HL-60/S4 (cell line): ENCODE results near the gene HIF1A.
"Not testable (repeated sequence)": the region's sequence is repeated elsewhere in the genome, so short reads cannot be mapped to it uniquely, and the experiment has no call there.

Experiments used
- in situ Hi-C: fragments of 300-500 bp; cut with MboI; formaldehyde crosslinking; loops from 2 replicates; pipeline ENCODE4 v1.14.3; 2022; ENCODE audit warnings: low sequenced_read_pairs

HIF1A gene

DNA sequence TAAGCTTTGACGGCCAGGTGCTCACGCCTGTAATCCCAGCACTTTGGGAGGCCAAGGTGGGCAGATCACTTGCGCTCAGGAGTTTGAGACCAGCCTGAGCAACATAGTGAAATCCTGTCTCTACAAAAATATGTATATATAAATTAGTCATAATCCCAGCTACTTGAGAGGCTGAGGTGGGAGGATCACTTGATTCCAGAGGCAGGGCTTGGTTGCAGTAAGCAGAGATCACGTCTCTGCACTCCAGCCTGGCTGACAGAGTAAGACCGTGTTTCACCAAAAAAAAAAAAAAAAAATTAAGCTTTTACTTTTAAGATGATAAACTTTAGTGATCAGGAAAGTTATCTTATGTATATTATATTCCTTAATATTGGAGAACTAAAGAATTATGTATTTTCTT lies 48.9 kb downstream of the HIF1A start:
- in situ Hi-C loops, result no loop called here

DNA sequence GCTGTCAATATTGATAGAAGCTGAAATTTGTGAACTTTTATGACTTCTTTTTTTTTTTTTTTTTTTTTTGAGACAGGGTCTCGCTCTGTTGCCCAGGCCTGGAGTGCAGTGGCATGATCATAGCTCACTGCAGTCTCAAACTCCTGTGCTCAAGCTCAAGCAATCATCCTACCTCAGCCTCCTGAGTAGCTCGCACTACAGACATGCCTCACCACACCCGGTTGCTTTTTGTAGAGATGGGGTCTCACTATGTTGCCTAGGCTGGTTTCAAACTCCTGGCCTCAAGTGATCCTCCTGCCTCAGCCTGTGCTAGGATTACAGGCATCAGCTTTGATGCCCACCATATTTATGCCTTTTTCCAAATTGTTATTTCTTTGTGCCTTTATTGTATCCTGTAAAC lies 51.0 kb downstream of the HIF1A start:
- in situ Hi-C loops, result not testable (repeated sequence)

GRCh38 chr14:61746881-61747280 lies 51.6 kb downstream of the HIF1A start:
- in situ Hi-C loops, result no loop called here

DNA sequence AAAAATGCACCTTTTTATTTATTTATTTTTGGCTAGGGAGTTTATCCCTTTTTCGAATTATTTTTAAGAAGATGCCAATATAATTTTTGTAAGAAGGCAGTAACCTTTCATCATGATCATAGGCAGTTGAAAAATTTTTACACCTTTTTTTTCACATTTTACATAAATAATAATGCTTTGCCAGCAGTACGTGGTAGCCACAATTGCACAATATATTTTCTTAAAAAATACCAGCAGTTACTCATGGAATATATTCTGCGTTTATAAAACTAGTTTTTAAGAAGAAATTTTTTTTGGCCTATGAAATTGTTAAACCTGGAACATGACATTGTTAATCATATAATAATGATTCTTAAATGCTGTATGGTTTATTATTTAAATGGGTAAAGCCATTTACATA lies 52.0 kb downstream of the HIF1A start:
- in situ Hi-C loops, result no loop called here

GRCh38 chr14:61749264-61749663 lies 54.0 kb downstream of the HIF1A start:
- in situ Hi-C loops, result no loop called here

- in situ Hi-C loops, result no loop called here
Measured at GRCh38 chr14:61749867-61750266, 54.6 kb downstream of the HIF1A start.

- in situ Hi-C loops, result no loop called here
Measured at GRCh38 chr14:61750708-61751474, 55.6 kb downstream of the HIF1A start.

GRCh38 chr14:61751475-61751989 lies 56.2 kb downstream of the HIF1A start:
- in situ Hi-C loops, result no loop called here

- in situ Hi-C loops, result no loop called here
Measured at GRCh38 chr14:61752626-61753025, 57.3 kb downstream of the HIF1A start.

DNA sequence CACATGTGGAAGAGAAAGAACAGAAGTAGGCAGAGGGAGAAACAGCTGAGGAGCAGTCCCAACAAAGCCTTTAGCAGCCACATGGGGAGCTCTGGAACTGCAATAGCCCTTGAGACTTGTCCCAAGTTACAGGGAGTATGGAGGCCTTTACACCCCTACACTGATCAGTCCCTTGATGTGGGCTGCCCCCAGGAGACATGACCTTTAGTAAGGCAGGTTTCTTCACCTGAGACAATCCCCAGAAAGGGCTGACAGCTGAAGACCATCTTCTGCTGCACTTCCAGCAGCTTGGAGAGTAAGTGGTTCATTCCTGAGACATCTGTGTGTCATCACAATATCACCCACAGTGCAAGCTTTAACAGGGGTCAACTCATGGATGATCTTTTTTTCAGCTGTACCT lies 58.3 kb downstream of the HIF1A start:
- in situ Hi-C loops, result no loop called here

GRCh38 chr14:61754627-61755381 lies 59.5 kb downstream of the HIF1A start:
- in situ Hi-C loops, result no loop called here

DNA sequence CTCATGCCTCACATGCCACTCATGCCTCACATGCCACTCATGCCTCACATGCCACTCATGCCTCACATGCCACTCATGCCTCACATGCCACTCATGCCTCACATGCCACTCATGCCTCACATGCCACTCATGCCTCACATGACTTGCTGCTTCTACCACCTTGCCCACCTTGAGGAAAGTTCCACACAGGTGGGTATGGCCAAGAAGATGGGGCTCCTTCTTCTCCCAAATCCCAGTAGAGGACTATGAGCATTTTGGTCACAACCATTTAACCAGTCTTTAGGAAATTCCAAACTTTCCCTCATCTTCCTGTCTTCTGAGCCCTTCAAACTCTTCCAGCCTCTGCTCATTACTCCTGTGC lies 60.0 kb downstream of the HIF1A start:
- in situ Hi-C loops, result not testable (repeated sequence)

DNA sequence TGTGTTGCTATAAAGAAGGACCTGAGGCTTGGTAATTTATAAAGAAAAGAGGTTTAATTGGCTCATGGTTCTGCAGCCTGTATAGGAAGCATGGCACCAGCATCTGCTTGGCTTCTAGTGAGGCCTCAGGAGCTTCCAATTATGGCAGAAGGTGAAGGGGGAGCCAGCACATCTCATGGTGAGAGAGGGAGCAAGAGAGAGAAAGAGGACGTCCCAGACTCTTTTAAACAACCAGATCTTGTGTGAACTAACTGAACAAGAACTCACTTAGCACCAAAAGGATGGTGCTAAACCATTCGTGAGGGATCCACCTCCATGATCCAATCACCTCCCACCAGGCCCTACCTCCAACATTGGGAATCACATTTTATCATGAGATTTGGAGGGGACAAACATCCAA lies 60.8 kb downstream of the HIF1A start:
- in situ Hi-C loops, result no loop called here

DNA sequence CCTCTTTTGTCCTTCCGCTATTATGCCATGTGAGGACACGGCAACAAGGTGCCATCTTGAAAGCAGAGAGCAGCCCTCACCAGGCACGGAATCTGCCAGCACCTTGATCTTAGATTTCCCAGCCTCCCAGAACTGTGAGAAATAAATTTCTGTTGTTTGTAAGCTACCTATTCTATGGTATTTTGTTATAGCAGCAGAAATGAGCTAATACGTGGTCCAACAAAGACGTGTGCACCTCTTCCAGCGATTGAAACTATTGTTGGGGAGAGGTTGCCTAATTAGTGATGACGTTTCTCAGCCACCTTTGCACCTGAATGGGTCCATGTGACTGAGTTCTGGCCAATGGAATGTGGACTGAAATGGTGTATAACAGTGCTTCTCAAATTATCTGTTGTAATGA lies 64.6 kb downstream of the HIF1A start:
- in situ Hi-C loops, result no loop called here

DNA sequence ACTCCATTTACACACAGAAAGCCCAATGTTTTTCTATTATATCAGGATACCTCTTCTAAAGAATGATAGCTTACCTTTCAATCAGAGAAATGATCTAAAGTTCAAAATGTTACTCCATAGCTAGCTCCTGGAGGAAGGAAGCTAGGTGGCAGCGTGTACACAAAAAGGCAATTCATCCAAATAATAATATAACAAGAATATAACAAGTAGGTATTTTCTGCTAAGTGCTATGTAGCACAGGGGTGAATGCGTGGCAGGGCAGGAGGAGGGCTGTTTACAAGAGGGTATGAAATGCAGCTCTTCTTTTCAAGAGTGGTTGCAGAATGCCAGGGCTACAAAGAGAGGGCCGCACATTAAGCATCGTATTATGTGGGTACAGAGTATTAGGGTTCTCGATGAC lies 66.2 kb downstream of the HIF1A start:
- in situ Hi-C loops, result no loop called here

DNA sequence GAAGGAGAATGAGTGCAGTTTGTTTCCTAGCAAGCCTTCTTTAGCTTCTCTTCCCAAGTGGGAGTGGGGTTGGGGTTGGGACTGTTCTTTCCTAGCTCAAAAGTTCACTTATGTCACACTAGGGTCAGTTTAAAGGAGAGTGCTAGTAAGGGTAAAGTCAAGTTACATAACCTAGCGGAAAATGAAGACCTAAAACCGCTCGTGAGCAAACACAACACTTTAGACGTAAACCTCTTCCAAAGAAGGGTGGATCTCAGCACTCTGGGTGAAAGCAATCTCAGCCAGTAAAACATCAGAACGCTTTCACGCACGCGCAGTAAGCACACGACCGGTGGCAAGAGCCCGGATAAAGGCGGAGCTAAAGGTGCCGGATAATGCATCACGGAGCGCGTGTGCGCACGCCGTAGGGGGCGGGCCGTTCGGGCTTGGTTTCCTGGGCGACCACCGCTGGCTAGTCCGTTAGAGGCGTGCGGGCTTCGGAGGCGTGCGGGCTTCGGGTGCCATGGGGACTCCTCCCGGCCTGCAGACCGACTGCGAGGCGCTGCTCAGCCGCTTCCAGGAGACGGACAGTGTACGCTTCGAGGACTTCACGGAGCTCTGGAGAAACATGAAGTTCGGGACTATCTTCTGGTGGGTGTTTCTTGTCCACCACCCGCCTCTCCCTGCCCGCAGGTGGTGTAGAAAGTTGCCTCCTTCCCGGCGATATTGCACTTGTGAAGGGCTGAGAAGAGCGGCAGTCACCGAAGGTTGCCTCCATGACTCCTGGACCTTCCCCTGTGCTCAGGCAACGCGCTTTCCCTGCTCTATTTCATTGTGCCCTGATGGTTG lies 66.9 kb downstream of the HIF1A start, which contains the start of gene SNAPC1:
Gene SNAPC1, plus strand, starts transcription at position 462 of the 828 bp plus-strand sequence. Its CDS starts 41 bp downstream, at position 503.
- in situ Hi-C loops, result no loop called here

DNA sequence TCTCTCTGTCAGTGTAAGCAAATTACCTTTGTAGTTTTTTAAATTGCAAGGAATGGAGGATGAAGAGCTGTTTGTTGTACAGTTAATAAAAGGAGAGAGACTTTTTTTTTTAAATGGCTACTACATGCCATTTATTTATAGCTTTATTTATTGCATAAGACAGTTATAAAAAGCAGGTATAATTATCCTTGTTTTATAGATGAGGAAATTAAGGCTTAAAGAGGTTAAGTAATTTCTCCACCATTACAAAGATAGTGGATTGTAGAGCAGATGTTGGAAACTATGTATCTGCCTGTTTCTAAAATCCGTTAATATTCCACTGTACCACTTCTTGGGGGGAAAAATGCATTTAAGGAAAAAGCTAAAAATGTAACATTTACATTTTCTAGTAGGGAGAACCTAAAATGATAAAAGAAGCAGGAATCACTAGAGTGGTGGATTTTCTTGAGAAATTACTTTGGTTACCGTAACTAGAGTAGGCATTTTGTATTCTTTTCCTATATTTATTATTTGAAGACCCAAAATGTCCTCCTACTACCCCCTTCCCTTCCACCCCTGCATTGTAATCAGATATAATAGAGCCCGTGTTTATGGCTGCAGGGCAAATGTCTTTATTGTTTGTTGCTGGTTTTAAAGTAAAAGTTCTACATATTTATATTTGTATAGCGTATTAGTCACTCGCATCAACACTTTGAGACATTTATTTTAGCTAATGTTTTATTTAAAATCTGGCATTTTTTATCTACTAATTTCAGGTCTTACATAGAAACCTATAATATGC lies 69.2 kb downstream of the HIF1A start:
- in situ Hi-C loops, result no loop called here

DNA sequence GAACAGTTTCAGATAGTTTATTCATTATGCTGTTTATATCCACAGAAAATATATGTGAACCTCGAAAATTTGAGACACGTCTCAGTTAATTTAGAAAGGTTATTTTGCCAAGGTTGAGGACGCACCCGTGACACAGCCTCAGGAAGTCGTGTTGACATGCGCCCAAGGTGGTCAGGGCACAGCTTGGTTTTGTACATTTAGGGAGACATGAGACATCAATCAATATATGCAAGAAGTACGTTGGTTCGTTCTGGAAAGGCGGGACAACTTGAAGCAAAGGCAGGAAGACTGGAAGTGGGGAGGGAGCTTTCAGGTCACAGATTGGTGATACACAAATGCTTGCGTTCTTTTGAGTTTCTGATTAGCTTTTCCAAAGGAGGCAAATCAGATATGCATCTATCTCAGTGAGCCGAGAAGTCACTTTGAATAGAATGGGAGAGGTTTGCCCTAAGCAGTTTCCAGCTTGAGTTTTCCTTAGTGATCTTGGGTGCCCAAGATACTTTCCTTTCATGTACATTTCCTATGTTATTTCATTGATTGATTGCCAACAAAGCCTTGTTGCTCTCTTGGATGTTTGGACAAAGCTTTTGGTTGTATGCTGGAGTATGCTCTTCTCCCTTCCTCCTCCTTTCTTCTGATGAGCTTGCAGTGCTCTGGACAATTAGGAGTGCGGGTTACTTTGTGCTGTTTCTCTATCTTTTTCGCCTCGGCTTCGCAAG lies 70.1 kb downstream of the HIF1A start:
- in situ Hi-C loops, result no loop called here

- in situ Hi-C loops, result no loop called here
Measured at GRCh38 chr14:61766151-61766550, 70.8 kb downstream of the HIF1A start.

DNA sequence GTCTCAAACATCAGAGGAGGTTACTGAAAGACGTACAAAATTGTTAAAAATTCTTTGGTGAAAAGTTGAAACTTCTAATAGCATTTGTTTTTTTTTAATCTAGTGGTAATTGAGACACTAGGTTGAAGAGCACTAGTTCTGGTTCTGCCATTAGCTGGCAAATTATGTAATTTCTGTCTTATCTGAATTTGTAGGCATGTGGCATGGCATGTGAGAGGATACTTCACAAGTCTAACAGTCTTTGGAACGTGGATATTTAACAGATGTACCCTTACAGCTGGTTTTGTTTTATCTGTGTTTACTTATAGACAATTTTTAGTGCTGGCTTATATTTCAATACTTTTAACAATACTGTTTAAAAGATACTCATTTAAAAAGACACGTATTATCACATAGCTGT lies 72.9 kb downstream of the HIF1A start:
- in situ Hi-C loops, result no loop called here
